Measurements from ENCODE around the gene DENND5B. TPM values are rescaled to one million over a fixed set of nuclear protein-coding genes. Genes with fewer than 3 reads are reported as not detected.

Gene DENND5B
- total RNA-seq, 1 donor = 18.8 TPM

DNA sequence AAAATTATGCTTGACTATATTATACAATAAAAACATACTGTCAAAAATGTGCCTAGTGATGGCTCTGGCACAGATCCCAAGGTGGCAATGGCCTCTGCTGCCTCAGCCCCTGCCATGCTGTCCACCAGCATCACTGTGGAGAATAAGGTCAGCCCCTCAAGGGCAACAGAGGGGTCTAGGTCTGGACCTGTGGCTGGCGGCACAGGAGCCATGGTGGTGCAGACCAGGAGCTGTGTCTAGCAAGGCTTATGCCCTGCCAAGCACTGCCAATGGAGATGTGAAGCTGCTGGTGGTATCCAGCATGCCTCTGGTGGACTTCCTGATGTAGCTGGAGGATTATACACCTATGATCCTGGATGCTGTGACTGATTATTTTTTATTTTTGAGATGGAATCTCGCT, 125.9 kb downstream of the DENND5B start:
- Histone ChIP-seq H3K27ac (ENCODE audit: low read depth, low read length) (no peak overlapping the region), H3K36me3 (ENCODE audit: insufficient read depth, low read length) (no peaks in the 10 kb centered on the region), H3K79me2 (ENCODE audit: insufficient read depth, low read length) (no peaks in the 10 kb centered on the region), H3K4me2 (ENCODE audit: insufficient read depth, low read length) (no peak overlapping the region), H3K9me3 (ENCODE audit: low read depth, low read length) (no peaks in the 10 kb centered on the region), H3K4me3 (ENCODE audit: insufficient read depth, low read length) (no peak overlapping the region), H3K4me1 (ENCODE audit: insufficient read depth, low read length) (no peaks in the 10 kb centered on the region), H4K20me1 (ENCODE audit: insufficient read depth, low read length) (no peaks in the 10 kb centered on the region), H2AFZ (ENCODE audit: low read length) (no peak overlapping the region), H3K27me3 (ENCODE audit: insufficient read depth, low read length) (no peaks in the 10 kb centered on the region)
- TF ChIP-seq, protein P1, sequence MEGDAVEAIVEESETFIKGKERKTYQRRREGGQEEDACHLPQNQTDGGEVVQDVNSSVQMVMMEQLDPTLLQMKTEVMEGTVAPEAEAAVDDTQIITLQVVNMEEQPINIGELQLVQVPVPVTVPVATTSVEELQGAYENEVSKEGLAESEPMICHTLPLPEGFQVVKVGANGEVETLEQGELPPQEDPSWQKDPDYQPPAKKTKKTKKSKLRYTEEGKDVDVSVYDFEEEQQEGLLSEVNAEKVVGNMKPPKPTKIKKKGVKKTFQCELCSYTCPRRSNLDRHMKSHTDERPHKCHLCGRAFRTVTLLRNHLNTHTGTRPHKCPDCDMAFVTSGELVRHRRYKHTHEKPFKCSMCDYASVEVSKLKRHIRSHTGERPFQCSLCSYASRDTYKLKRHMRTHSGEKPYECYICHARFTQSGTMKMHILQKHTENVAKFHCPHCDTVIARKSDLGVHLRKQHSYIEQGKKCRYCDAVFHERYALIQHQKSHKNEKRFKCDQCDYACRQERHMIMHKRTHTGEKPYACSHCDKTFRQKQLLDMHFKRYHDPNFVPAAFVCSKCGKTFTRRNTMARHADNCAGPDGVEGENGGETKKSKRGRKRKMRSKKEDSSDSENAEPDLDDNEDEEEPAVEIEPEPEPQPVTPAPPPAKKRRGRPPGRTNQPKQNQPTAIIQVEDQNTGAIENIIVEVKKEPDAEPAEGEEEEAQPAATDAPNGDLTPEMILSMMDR (IDR thresholded peaks at IDR 0.05; ENCODE audit: extremely low read depth, low read depth, low read length) = no peak
- no peak for DNase-seq (ENCODE audit: insufficient read length, low spot score, missing footprints)

DNA sequence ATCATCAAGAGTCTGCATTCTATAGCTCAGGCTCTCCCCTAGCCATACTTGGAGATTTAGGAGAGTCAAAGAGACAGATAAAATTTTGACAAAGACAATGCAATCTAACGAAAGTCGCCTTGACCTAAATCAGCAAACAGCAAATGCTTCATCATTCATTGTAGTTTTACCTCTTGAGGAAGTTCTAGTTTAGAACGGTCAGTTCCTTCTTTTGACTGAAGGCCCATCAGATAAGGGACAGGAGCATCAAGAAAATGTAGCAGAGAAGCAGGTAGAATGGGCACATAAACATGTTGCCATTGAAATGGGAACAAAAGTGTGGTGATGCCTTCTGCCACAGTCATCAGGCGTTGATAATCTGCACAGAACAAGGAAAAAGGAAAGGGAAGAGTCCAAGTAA, 130.9 kb downstream of the DENND5B start:
- H4K20me1 ChIP-seq (ENCODE audit: insufficient read depth, low read length) = no peaks in the 10 kb centered on the region
- no peaks in the 10 kb centered on the region for H3K36me3 ChIP-seq (ENCODE audit: insufficient read depth, low read length)
- no peaks in the 10 kb centered on the region for H3K27me3 ChIP-seq (ENCODE audit: insufficient read depth, low read length)
- no peaks in the 10 kb centered on the region for H3K79me2 ChIP-seq (ENCODE audit: insufficient read depth, low read length)
- H3K4me3 ChIP-seq (ENCODE audit: insufficient read depth, low read length) = no peak overlapping the region
- H3K9me3 ChIP-seq (ENCODE audit: low read depth, low read length) = no peaks in the 10 kb centered on the region
- H3K27ac ChIP-seq (ENCODE audit: low read depth, low read length) = no peak overlapping the region
- H3K4me1 ChIP-seq (ENCODE audit: insufficient read depth, low read length) = no peaks in the 10 kb centered on the region
- no peak overlapping the region for H3K4me2 ChIP-seq (ENCODE audit: insufficient read depth, low read length)
- TF ChIP-seq, protein P1 (IDR thresholded peaks at IDR 0.05; ENCODE audit: extremely low read depth, low read depth, low read length) = no peak
- DNase-seq (ENCODE audit: insufficient read length, low spot score, missing footprints) = no peak
- no peak overlapping the region for H2AFZ ChIP-seq (ENCODE audit: low read length)

DNA sequence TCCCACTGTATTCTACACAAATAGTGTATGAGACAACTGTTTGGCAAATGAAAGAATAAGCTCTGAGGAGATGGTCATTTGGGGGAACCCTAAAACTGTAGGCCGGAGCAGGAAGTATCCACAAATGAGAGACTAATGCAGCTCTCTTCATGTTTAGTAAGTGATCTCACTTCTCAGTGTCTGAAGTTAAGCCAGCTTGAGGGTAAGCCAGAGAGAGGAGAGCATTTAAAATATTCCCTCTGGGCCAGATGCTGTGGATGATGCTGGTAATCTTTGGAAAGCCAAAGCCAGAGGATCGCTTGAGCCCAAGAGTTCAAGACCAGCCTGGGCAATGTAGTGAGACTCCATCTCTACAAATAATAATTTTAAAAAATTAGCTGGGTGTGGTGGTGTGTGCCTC, 134.4 kb downstream of the DENND5B start:
- Histone ChIP-seq H4K20me1 (ENCODE audit: insufficient read depth, low read length) (no peaks in the 10 kb centered on the region), H2AFZ (ENCODE audit: low read length) (no peak overlapping the region), H3K4me1 (ENCODE audit: insufficient read depth, low read length) (no peaks in the 10 kb centered on the region), H3K4me3 (ENCODE audit: insufficient read depth, low read length) (no peak overlapping the region), H3K36me3 (ENCODE audit: insufficient read depth, low read length) (no peaks in the 10 kb centered on the region), H3K79me2 (ENCODE audit: insufficient read depth, low read length) (no peaks in the 10 kb centered on the region), H3K4me2 (ENCODE audit: insufficient read depth, low read length) (no peak overlapping the region), H3K27me3 (ENCODE audit: insufficient read depth, low read length) (no peaks in the 10 kb centered on the region), H3K27ac (ENCODE audit: low read depth, low read length) (no peak overlapping the region), H3K9me3 (ENCODE audit: low read depth, low read length) (no peaks in the 10 kb centered on the region)
- TF ChIP-seq, protein P1 (IDR thresholded peaks at IDR 0.05; ENCODE audit: extremely low read depth, low read depth, low read length) = no peak
- no peak for DNase-seq (ENCODE audit: insufficient read length, low spot score, missing footprints)

- TF ChIP-seq, protein P1 (IDR thresholded peaks at IDR 0.05; ENCODE audit: extremely low read depth, low read depth, low read length) = no peak
- DNase-seq (ENCODE audit: insufficient read length, low spot score, missing footprints) = no peak
- Histone ChIP-seq H3K4me1 (ENCODE audit: insufficient read depth, low read length) (no peaks in the 10 kb centered on the region), H3K27me3 (ENCODE audit: insufficient read depth, low read length) (no peaks in the 10 kb centered on the region), H3K9me3 (ENCODE audit: low read depth, low read length) (no peaks in the 10 kb centered on the region), H3K36me3 (ENCODE audit: insufficient read depth, low read length) (peaks cover 2% of the 10 kb centered on the region), H2AFZ (ENCODE audit: low read length) (no peak overlapping the region), H3K27ac (ENCODE audit: low read depth, low read length) (no peak overlapping the region), H3K79me2 (ENCODE audit: insufficient read depth, low read length) (no peaks in the 10 kb centered on the region), H4K20me1 (ENCODE audit: insufficient read depth, low read length) (no peaks in the 10 kb centered on the region), H3K4me2 (ENCODE audit: insufficient read depth, low read length) (no peak overlapping the region), H3K4me3 (ENCODE audit: insufficient read depth, low read length) (no peak overlapping the region)
These were observed 146.2 kb downstream of the DENND5B start for GRCh38 chr12:31444736-31445135.
